Measurements from ENCODE around the gene PSPH.

The PSPH gene

DNA sequence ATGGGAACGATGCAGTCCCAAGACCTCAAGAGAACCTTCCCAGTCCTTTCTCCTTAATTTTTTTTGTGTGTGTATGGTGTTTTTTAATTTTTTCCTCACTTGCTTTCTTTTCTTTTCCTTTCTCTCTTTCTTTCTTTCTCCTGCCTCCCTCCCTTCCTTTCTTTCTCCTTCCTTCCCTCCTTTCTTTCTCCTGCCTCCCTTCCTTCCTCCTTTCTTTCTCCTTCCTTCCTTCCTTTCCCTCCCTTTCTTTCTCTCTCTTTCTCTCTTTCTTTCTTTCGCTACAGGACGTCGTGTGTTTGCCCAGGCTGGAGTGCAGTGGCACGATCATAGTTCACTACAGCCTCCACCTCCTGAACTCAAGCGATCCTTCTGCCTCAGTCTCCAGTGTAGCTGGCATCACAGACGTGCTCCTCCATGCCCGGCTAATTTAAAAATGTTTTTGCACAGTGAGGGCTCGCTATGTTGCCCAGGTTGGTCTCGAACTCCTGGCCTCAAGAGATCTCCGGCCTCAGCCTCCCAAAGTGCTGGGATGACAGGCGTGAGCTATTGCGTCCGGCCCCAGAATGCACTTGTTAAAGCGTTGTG, 87.6 kb downstream of the PSPH start:
- DNase-seq (ENCODE audit: low spot score): no peak
- no peak for ATAC-seq (ENCODE audit: low read depth)
- H3K27me3 ChIP-seq (ENCODE audit: insufficient read depth, poor library complexity, severe bottlenecking): no peaks in the 10 kb centered on the region
- peak overlapping the region; percentile 66 for H3K4me3 ChIP-seq (ENCODE audit: severe bottlenecking)
- H3K9me3 ChIP-seq (ENCODE audit: severe bottlenecking): no peaks in the 10 kb centered on the region
- H3K27ac ChIP-seq (ENCODE audit: poor library complexity, severe bottlenecking): peak overlapping the region; percentile 89
- H3K4me1 ChIP-seq (ENCODE audit: insufficient read depth, poor library complexity, severe bottlenecking): peaks cover 27% of the 10 kb centered on the region
- TF ChIP-seq, protein P1, sequence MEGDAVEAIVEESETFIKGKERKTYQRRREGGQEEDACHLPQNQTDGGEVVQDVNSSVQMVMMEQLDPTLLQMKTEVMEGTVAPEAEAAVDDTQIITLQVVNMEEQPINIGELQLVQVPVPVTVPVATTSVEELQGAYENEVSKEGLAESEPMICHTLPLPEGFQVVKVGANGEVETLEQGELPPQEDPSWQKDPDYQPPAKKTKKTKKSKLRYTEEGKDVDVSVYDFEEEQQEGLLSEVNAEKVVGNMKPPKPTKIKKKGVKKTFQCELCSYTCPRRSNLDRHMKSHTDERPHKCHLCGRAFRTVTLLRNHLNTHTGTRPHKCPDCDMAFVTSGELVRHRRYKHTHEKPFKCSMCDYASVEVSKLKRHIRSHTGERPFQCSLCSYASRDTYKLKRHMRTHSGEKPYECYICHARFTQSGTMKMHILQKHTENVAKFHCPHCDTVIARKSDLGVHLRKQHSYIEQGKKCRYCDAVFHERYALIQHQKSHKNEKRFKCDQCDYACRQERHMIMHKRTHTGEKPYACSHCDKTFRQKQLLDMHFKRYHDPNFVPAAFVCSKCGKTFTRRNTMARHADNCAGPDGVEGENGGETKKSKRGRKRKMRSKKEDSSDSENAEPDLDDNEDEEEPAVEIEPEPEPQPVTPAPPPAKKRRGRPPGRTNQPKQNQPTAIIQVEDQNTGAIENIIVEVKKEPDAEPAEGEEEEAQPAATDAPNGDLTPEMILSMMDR (IDR thresholded peaks at IDR 0.05; ENCODE audit: poor library complexity, severe bottlenecking): no peak
- peaks cover 13% of the 10 kb centered on the region for H3K36me3 ChIP-seq (ENCODE audit: low read depth)

- Histone ChIP-seq H3K9me3 (ENCODE audit: severe bottlenecking) (no peaks in the 10 kb centered on the region), H3K4me1 (ENCODE audit: insufficient read depth, poor library complexity, severe bottlenecking) (peaks cover 27% of the 10 kb centered on the region), H3K4me3 (ENCODE audit: severe bottlenecking) (no peak overlapping the region), H3K27me3 (ENCODE audit: insufficient read depth, poor library complexity, severe bottlenecking) (no peaks in the 10 kb centered on the region), H3K27ac (ENCODE audit: poor library complexity, severe bottlenecking) (peak overlapping the region; percentile 35), H3K36me3 (ENCODE audit: low read depth) (peaks cover 6% of the 10 kb centered on the region)
- DNase-seq (ENCODE audit: low spot score) (no peak), ATAC-seq (ENCODE audit: low read depth) (peak; percentile 55)
- TF ChIP-seq, protein P1 (IDR thresholded peaks at IDR 0.05; ENCODE audit: poor library complexity, severe bottlenecking): no peak
Measured at GRCh38 chr7:55962014-55962413, 89.2 kb downstream of the PSPH start.

Data from RWPE2 (cell line).